ENCODE results near the gene MYO16.

The MYO16 gene

DNA sequence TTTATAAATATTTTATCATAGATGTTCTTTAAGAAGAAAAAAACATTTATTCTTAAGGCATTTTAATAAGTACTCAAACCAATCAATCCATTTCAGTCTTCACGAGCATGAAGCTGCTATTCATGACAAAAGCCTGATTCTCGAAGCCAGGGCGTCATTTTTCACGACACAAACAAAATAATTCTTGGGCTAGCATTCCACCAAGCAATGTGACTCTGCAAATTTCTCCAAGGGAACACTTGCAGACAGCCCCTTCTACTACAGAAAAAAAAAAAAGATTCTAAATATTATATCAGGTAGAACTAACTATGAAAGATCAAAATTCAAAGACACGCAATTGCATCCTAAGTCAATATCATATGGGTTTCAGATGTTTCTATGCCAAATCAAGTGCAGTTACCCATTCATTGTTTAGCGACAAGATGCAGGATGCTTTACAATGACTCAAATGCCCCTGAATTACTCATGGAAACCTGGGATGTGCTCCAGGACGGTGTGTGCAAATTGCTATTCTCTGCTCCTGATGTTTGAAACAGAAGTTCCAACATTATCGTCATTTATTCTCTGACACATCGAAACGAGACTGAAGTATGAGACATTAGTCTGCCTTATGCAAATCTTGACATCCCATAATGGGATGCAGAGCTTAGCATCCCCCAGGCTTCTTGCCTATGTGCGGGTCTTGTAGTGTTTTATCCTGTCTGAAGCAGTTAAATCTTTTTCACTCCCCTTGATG lies 517.7 kb downstream of the MYO16 start (continued):
- no peak for TF ChIP-seq ZNF488 (tag by site-specific recombination; IDR thresholded peaks at IDR 0.05)
- TF ChIP-seq ZNF140 (tag by site-specific recombination; IDR thresholded peaks at IDR 0.05): no peak

DNA sequence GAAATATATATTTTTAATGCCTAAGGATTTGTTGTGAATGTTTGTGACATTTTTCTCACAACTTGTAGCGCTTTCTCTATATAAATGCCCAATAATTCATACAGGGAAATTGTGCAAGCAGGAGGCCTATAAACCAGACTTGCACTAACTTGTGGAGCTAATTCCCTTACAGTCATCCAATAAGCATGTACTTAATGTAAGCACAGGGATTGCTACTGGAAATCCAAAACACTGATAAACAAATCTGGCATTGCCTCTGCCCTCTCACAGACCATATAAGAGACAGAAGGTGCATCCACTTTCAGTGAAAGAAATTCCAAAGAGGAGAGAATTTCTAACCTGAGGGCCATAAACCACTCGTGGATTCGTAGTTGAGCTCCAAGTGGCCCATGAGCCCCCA lies 518.8 kb downstream of the MYO16 start:
- H3K9me3 ChIP-seq (ENCODE audit: control insufficient read depth, insufficient read depth, low read depth, low read length): no peaks in the 10 kb centered on the region
- POLR2A ChIA-PET: no interaction called here
- TF ChIP-seq ZNF843 (tag by site-specific recombination; IDR thresholded peaks at IDR 0.05): no peak
- TF ChIP-seq ZNF140 (tag by site-specific recombination; IDR thresholded peaks at IDR 0.05): no peak
- TF ChIP-seq GLIS2 (tag by site-specific recombination; IDR thresholded peaks at IDR 0.05): no peak
- no peak for TF ChIP-seq ZNF404 (tag by site-specific recombination; IDR thresholded peaks at IDR 0.05)
- no peak for TF ChIP-seq EGR2 (tag by site-specific recombination; IDR thresholded peaks at IDR 0.05; ENCODE audit: low read depth)
- no peak for TF ChIP-seq SALL2 (tag by site-specific recombination; IDR thresholded peaks at IDR 0.05; ENCODE audit: borderline replicate concordance)
- TF ChIP-seq ZNF510 (tag by site-specific recombination; IDR thresholded peaks at IDR 0.05; ENCODE audit: insufficient replicate concordance): no peak
- no peak for TF ChIP-seq FEZF1 (tag by site-specific recombination; IDR thresholded peaks at IDR 0.05)
- TF ChIP-seq, protein P1, sequence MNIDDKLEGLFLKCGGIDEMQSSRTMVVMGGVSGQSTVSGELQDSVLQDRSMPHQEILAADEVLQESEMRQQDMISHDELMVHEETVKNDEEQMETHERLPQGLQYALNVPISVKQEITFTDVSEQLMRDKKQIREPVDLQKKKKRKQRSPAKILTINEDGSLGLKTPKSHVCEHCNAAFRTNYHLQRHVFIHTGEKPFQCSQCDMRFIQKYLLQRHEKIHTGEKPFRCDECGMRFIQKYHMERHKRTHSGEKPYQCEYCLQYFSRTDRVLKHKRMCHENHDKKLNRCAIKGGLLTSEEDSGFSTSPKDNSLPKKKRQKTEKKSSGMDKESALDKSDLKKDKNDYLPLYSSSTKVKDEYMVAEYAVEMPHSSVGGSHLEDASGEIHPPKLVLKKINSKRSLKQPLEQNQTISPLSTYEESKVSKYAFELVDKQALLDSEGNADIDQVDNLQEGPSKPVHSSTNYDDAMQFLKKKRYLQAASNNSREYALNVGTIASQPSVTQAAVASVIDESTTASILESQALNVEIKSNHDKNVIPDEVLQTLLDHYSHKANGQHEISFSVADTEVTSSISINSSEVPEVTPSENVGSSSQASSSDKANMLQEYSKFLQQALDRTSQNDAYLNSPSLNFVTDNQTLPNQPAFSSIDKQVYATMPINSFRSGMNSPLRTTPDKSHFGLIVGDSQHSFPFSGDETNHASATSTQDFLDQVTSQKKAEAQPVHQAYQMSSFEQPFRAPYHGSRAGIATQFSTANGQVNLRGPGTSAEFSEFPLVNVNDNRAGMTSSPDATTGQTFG (tag by site-specific recombination; IDR thresholded peaks at IDR 0.05; ENCODE audit: borderline replicate concordance): no peak
- TF ChIP-seq ZBTB49 (tag by site-specific recombination; IDR thresholded peaks at IDR 0.05; ENCODE audit: low read depth): no peak
- no peak for TF ChIP-seq ZFP69B (tag by site-specific recombination; IDR thresholded peaks at IDR 0.05)
- no peak for TF ChIP-seq ZNF394 (tag by site-specific recombination; IDR thresholded peaks at IDR 0.05; ENCODE audit: borderline replicate concordance)
- no peak for TF ChIP-seq ZNF223 (tag by site-specific recombination; IDR thresholded peaks at IDR 0.05)
- TF ChIP-seq, protein P2, sequence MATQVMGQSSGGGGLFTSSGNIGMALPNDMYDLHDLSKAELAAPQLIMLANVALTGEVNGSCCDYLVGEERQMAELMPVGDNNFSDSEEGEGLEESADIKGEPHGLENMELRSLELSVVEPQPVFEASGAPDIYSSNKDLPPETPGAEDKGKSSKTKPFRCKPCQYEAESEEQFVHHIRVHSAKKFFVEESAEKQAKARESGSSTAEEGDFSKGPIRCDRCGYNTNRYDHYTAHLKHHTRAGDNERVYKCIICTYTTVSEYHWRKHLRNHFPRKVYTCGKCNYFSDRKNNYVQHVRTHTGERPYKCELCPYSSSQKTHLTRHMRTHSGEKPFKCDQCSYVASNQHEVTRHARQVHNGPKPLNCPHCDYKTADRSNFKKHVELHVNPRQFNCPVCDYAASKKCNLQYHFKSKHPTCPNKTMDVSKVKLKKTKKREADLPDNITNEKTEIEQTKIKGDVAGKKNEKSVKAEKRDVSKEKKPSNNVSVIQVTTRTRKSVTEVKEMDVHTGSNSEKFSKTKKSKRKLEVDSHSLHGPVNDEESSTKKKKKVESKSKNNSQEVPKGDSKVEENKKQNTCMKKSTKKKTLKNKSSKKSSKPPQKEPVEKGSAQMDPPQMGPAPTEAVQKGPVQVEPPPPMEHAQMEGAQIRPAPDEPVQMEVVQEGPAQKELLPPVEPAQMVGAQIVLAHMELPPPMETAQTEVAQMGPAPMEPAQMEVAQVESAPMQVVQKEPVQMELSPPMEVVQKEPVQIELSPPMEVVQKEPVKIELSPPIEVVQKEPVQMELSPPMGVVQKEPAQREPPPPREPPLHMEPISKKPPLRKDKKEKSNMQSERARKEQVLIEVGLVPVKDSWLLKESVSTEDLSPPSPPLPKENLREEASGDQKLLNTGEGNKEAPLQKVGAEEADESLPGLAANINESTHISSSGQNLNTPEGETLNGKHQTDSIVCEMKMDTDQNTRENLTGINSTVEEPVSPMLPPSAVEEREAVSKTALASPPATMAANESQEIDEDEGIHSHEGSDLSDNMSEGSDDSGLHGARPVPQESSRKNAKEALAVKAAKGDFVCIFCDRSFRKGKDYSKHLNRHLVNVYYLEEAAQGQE (tag by site-specific recombination; IDR thresholded peaks at IDR 0.05): no peak
- no peak overlapping the region for H3K4me3 ChIP-seq (ENCODE audit: low read depth, low read length)
- H3K27ac ChIP-seq (ENCODE audit: extremely low read depth, low read depth, low read length): no peak overlapping the region
- no peaks in the 10 kb centered on the region for H3K36me3 ChIP-seq (ENCODE audit: control insufficient read depth in 2 of 2, insufficient read depth in 1 of 2, low read length in 2 of 2)
- CTCF ChIA-PET: interaction anchor here (1.4 kb wide), 1 partner anchor 186 kb away, joined by 3 read pairs; no protein-coding TSS in a partner anchor
- no peaks in the 10 kb centered on the region for H3K4me1 ChIP-seq (ENCODE audit: control insufficient read depth, insufficient read depth, low read length)

Data from HEK293 (cell line).